ENCODE measurements around the gene MRPS26. TPM values are rescaled to one million over a fixed set of nuclear protein-coding genes. Genes with fewer than 3 reads are reported as not detected.

MRPS26 gene
- total RNA-seq, 1 experiment from 2014 or later, result 84.3 TPM

Other genes starting within 250 kb of the MRPS26 start
- gene CPXM1, start 245.4 kb upstream of the MRPS26 start, total RNA-seq (2021; ENCODE audit: unreplicated experiment), result 0.17 TPM
- not detected for gene C20orf141, start 231.1 kb upstream of the MRPS26 start, total RNA-seq (2021; ENCODE audit: unreplicated experiment)
- gene TMEM239, start 229.7 kb upstream of the MRPS26 start, total RNA-seq (2021; ENCODE audit: unreplicated experiment), result not detected
- 31.8 TPM for gene PCED1A, start 205.4 kb upstream of the MRPS26 start, total RNA-seq (2021; ENCODE audit: unreplicated experiment)
- gene VPS16, start 205.3 kb upstream of the MRPS26 start, total RNA-seq (2021; ENCODE audit: unreplicated experiment), result 38.1 TPM
- gene PTPRA, start 172.6 kb upstream of the MRPS26 start, total RNA-seq (2021; ENCODE audit: unreplicated experiment), result 44.6 TPM
- 0.32 TPM for gene GNRH2, start 2.4 kb upstream of the MRPS26 start, total RNA-seq (2021; ENCODE audit: unreplicated experiment)
- gene OXT, start 25.6 kb downstream of the MRPS26 start, total RNA-seq (2021; ENCODE audit: unreplicated experiment), result not detected
- not detected for gene AVP, start 38.7 kb downstream of the MRPS26 start, total RNA-seq (2021; ENCODE audit: unreplicated experiment)
- 13.5 TPM for gene FASTKD5, start 113.8 kb downstream of the MRPS26 start, total RNA-seq (2021; ENCODE audit: unreplicated experiment)
- 7.4 TPM for gene UBOX5, start 113.8 kb downstream of the MRPS26 start, total RNA-seq (2021; ENCODE audit: unreplicated experiment)
- gene LZTS3, start 127.5 kb downstream of the MRPS26 start, total RNA-seq (2021; ENCODE audit: unreplicated experiment), result 5.2 TPM
- gene DDRGK1, start 158.6 kb downstream of the MRPS26 start, total RNA-seq (2021; ENCODE audit: unreplicated experiment), result 45.8 TPM
- 77.3 TPM for gene ITPA, start 163.4 kb downstream of the MRPS26 start, total RNA-seq (2021; ENCODE audit: unreplicated experiment)
- gene SLC4A11, start 193.1 kb downstream of the MRPS26 start, total RNA-seq (2021; ENCODE audit: unreplicated experiment), result 22.7 TPM

Data from HCT116 (cell line).